ENCODE data around the gene FST. TPM values are rescaled to one million over a fixed set of nuclear protein-coding genes. Genes with fewer than 3 reads are reported as not detected.

The FST gene
- 157 and 162 TPM in 2 replicates for polyA plus RNA-seq (2012; rRNA removed)
- 154 and 175 TPM in 2 replicates for polyA plus RNA-seq (2012; cell fraction: cytosol; rRNA removed)
- polyA plus RNA-seq (2012; cell fraction: nucleus; rRNA removed): 202 and 227 TPM in 2 replicates

- H3K9me2 ChIP-seq: no peaks in the 10 kb centered on the region
- TF ChIP-seq POLR2AphosphoS5 (IDR thresholded peaks at IDR 0.05; ENCODE audit: low read depth, low read length): peak; percentile 24; the same call in 1 of the 2 replicates
- TF ChIP-seq MAX (IDR thresholded peaks at IDR 0.05; ENCODE audit: low read depth): no peak
- TF ChIP-seq FOXM1 (IDR thresholded peaks at IDR 0.05; ENCODE audit: low read depth): no peak
- 0 out of 2 replicates have a peak, but pooled peaks have one; percentile 21 for TF ChIP-seq TAF1 (IDR thresholded peaks at IDR 0.05; ENCODE audit: borderline replicate concordance, low read depth, low read length)
- no peak for TF ChIP-seq ELF1 (IDR thresholded peaks at IDR 0.05)
- no peak for TF ChIP-seq IRF3 (IDR thresholded peaks at IDR 0.05; ENCODE audit: low read depth, low read length)
- TF ChIP-seq EZH2phosphoT487 (IDR thresholded peaks at IDR 0.05; ENCODE audit: borderline replicate concordance, low read depth): no peak
- TF ChIP-seq MEF2A (IDR thresholded peaks at IDR 0.05; ENCODE audit: borderline replicate concordance, low read depth): 0 out of 2 replicates have a peak, but pooled peaks have one; percentile 6
- 0 out of 2 replicates have a peak, but pooled peaks have one; percentile 10 for TF ChIP-seq SIN3A (IDR thresholded peaks at IDR 0.05; ENCODE audit: borderline replicate concordance, low read depth, low read length)
- peak; percentile 43; the same call in 1 of the 2 replicates for TF ChIP-seq USF1 (IDR thresholded peaks at IDR 0.05; ENCODE audit: borderline replicate concordance, low read depth)
- TF ChIP-seq RAD21 (IDR thresholded peaks at IDR 0.05; ENCODE audit: low read length): no peak
- TF ChIP-seq YY1 (IDR thresholded peaks at IDR 0.05; ENCODE audit: low read depth): no peak
- H3K79me2 ChIP-seq (ENCODE audit: insufficient read depth): peaks cover 50% of the 10 kb centered on the region
- POLR2A ChIA-PET: no interaction called here
- H3K4me3 ChIP-seq (ENCODE audit: low read depth in 2 of 2, low read length in 1 of 2): peak within 1 kb of the TSS; percentile 68 to 99
- H3K9me3 ChIP-seq: no peaks in the 10 kb centered on the region
- H3K36me3 ChIP-seq (replicated peaks in 1 of 2; ENCODE audit: control insufficient read depth in 1 of 2, insufficient read depth in 2 of 2, low read length in 1 of 2): peaks cover 9 to 25% of the 10 kb centered on the region in 2 experiments
- CTCF ChIA-PET: interaction anchor here (0.6 to 2.3 kb wide), 4 partner anchors 16 to 1028 kb away, joined by 3 to 9 read pairs (median 3); no protein-coding TSS in a partner anchor
- H3K27me3 ChIP-seq (ENCODE audit: insufficient read depth): no peaks in the 10 kb centered on the region
- H3K9ac ChIP-seq: peak within 1 kb of the TSS; percentile 98
- DNase-seq: peak; percentile 75
- peak within 1 kb of the TSS; percentile 83 for H3K4me2 ChIP-seq
- H2AFZ ChIP-seq (ENCODE audit: low read depth): peak within 1 kb of the TSS; percentile 78
- peaks cover 44% of the 10 kb centered on the region for H3F3A ChIP-seq (replicated peaks; ENCODE audit: insufficient read depth)
- peaks cover 11 to 21% of the 10 kb centered on the region in 2 experiments; a peak in 3 of 4 replicates for H3K4me1 ChIP-seq (ENCODE audit: control insufficient read depth in 1 of 2, insufficient read depth in 2 of 2, low read depth in 1 of 2, low read length in 1 of 2)
- under 1% methylated on average over 9 of the region's 64 CpGs for WGBS (ENCODE audit: low lambda C conversion rate)
- H4K20me1 ChIP-seq (ENCODE audit: insufficient read depth): no peaks in the 10 kb centered on the region
- H3K27ac ChIP-seq (ENCODE audit: low read depth in 2 of 2, low read length in 1 of 2): peak within 1 kb of the TSS in 1 of 2 experiments; percentile 99; a peak in 2 of 4 replicates
Measured at GRCh38 chr5:53480416-53481158, at the start of gene FST. Gene FST, plus strand, starts transcription at chr5:53480629. Its CDS starts 163 bp downstream, at chr5:53480792.

GRCh38 chr5:53431665-53432064 is 48.8 kb upstream of the FST start:
- DNase-seq: no peak
- CTCF ChIA-PET: no interaction called here
- H3K4me3 ChIP-seq (ENCODE audit: low read depth in 2 of 2, low read length in 1 of 2): no peak overlapping the region
- no peaks in the 10 kb centered on the region for H3K79me2 ChIP-seq (ENCODE audit: insufficient read depth)
- H3K4me1 ChIP-seq (ENCODE audit: control insufficient read depth in 1 of 2, insufficient read depth in 2 of 2, low read depth in 1 of 2, low read length in 1 of 2): peaks cover 0 to 21% of the 10 kb centered on the region in 2 experiments; a peak in 2 of 4 replicates
- no peaks in the 10 kb centered on the region for H4K20me1 ChIP-seq (ENCODE audit: insufficient read depth)
- no peaks in the 10 kb centered on the region for H3K9me3 ChIP-seq
- H2AFZ ChIP-seq (ENCODE audit: low read depth): 0 out of 2 replicates have a peak overlapping the region, but pooled peaks have one; percentile 21
- POLR2A ChIA-PET: no interaction called here
- no peaks in the 10 kb centered on the region for H3K9me2 ChIP-seq
- no peak overlapping the region; the same call in 1 of the 2 replicates for H3K9ac ChIP-seq
- WGBS (ENCODE audit: low lambda C conversion rate): 41% methylated on average over 6 of the region's 6 CpGs
- peak overlapping the region in 1 of 2 experiments; percentile 65; a peak in 2 of 4 replicates for H3K27ac ChIP-seq (ENCODE audit: low read depth in 2 of 2, low read length in 1 of 2)
- H3K27me3 ChIP-seq (ENCODE audit: insufficient read depth): no peaks in the 10 kb centered on the region
- H3F3A ChIP-seq (replicated peaks; ENCODE audit: insufficient read depth): peaks cover 25% of the 10 kb centered on the region
- no peak overlapping the region for H3K4me2 ChIP-seq
- H3K36me3 ChIP-seq (replicated peaks in 1 of 2; ENCODE audit: control insufficient read depth in 1 of 2, insufficient read depth in 2 of 2, low read length in 1 of 2): no peaks in the 10 kb centered on the region
- TF ChIP-seq MXI1 (IDR thresholded peaks at IDR 0.05; ENCODE audit: low read depth, low read length) (no peak), USF2 (IDR thresholded peaks at IDR 0.05; ENCODE audit: borderline replicate concordance, low read depth, low read length) (no peak), NFIC (IDR thresholded peaks at IDR 0.05; ENCODE audit: borderline replicate concordance) (no peak), POLR2AphosphoS5 (IDR thresholded peaks at IDR 0.05; ENCODE audit: low read depth, low read length) (no peak), FOXJ3 (CRISPR knock-in tag; IDR thresholded peaks at IDR 0.05) (no peak), NRF1 (IDR thresholded peaks at IDR 0.05; ENCODE audit: low read depth, low read length) (no peak), MAX (IDR thresholded peaks at IDR 0.05; ENCODE audit: low read depth) (0 out of 2 replicates have a peak, but pooled peaks have one; percentile 42), CHD2 (IDR thresholded peaks at IDR 0.05; ENCODE audit: low read length, partially characterized antibody) (no peak), ZBTB33 (IDR thresholded peaks at IDR 0.05; ENCODE audit: borderline replicate concordance, low read depth) (no peak), RAD21 (IDR thresholded peaks at IDR 0.05; ENCODE audit: low read length) (no peak), JUND (IDR thresholded peaks at IDR 0.05) (no peak)
